OCI-LY3 (cell line): ENCODE measurements around the gene FHOD1.

ENCODE experiments used
- EZH2phosphoT487 ChIP-seq: fragments of 200-600 bp; shearing (Covaris generic); IDR thresholded peaks from 2 replicates; pipeline ENCODE4 v1.6.1; 2018; ENCODE audit warnings: antibody characterized with exemption, mixed run types, low read depth
- TF ChIP-seq, protein P1 (sequence below): fragments of 200-600, 300-600 bp; sonication (generic); IDR thresholded peaks from 2 replicates; pipeline ENCODE4 v1.5.1; 2014; ENCODE audit warnings: antibody characterized with exemption, low read length, low read depth

DNA sequence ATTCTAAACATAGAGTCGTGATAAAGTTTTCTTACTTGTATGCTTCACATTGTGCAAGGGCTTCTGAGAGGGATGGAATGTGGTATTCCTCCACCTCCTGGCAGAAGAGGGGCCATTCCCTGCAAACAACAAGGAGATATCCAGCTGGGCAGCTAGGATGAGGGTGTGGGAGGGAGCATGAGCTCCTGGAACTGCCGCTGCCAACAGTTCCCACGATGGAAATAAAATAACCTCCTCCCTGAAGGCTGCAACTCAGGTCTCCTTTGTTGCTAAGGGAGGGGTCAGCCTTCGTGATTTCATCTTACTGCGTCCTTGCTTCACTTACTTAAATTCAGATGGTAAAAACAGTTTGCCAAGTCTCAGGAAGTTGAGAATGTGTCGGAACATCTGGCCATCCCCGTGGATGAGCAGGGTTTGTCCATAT, 47.7 kb upstream of the FHOD1 start:
- TF ChIP-seq, protein P1, sequence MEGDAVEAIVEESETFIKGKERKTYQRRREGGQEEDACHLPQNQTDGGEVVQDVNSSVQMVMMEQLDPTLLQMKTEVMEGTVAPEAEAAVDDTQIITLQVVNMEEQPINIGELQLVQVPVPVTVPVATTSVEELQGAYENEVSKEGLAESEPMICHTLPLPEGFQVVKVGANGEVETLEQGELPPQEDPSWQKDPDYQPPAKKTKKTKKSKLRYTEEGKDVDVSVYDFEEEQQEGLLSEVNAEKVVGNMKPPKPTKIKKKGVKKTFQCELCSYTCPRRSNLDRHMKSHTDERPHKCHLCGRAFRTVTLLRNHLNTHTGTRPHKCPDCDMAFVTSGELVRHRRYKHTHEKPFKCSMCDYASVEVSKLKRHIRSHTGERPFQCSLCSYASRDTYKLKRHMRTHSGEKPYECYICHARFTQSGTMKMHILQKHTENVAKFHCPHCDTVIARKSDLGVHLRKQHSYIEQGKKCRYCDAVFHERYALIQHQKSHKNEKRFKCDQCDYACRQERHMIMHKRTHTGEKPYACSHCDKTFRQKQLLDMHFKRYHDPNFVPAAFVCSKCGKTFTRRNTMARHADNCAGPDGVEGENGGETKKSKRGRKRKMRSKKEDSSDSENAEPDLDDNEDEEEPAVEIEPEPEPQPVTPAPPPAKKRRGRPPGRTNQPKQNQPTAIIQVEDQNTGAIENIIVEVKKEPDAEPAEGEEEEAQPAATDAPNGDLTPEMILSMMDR, result no peak
- TF ChIP-seq EZH2phosphoT487, result no peak
